NB4 (cell line): ENCODE results near the gene STK11IP.
A peak's percentile ranks its signal among the peaks of the same experiment; 100 is the strongest.

Experiments
- DNase-seq: peaks from one replicate; pipeline ENCODE4 v3.0.0; 2010; ENCODE audit warnings: low read depth
- H3K4me3 ChIP-seq: one replicate; pipeline ENCODE4 v1.5.1; 2011; ENCODE audit warnings: mild to moderate bottlenecking, low read depth, low read length, moderate library complexity
- CTCF ChIP-seq: IDR thresholded peaks from one replicate; pipeline ENCODE4 v1.5.1; 2012; ENCODE audit warnings: low read depth, low read length
- MAX ChIP-seq: IDR thresholded peaks from 2 replicates; pipeline ENCODE4 v1.6.1; 2011; ENCODE audit warnings: low read depth, low read length
- MYC ChIP-seq: IDR thresholded peaks from 2 replicates; pipeline ENCODE4 v1.6.1; 2011; ENCODE audit warnings: low read depth, low read length
- POLR2A ChIP-seq: IDR thresholded peaks from 2 replicates; pipeline ENCODE4 v1.6.1; 2011; ENCODE audit warnings: mild to moderate bottlenecking; ENCODE audit not compliant: insufficient read length; ENCODE audit errors: extremely low read depth

The STK11IP gene

GRCh38 chr2:219592736-219593135 lies 4.9 kb upstream of the STK11IP start:
- no peak overlapping the region for H3K4me3 ChIP-seq
- DNase-seq: no peak
- TF ChIP-seq POLR2A: no peak
- no peak for TF ChIP-seq MYC
- no peak for TF ChIP-seq MAX
- no peak for TF ChIP-seq CTCF

GRCh38 chr2:219593154-219593553 lies 4.5 kb upstream of the STK11IP start:
- TF ChIP-seq MYC (no peak), CTCF (no peak), MAX (no peak), POLR2A (no peak)
- H3K4me3 ChIP-seq: no peak overlapping the region
- no peak for DNase-seq

GRCh38 chr2:219595256-219595655 lies 2.4 kb upstream of the STK11IP start:
- H3K4me3 ChIP-seq: no peak overlapping the region
- TF ChIP-seq POLR2A: no peak
- TF ChIP-seq MAX: no peak
- no peak for TF ChIP-seq MYC
- TF ChIP-seq CTCF: no peak
- no peak for DNase-seq

GRCh38 chr2:219596954-219597551 lies 604 bp upstream of the STK11IP start:
- H3K4me3 ChIP-seq: peak overlapping the region; percentile 92
- DNase-seq: no peak
- TF ChIP-seq MYC: no peak
- TF ChIP-seq CTCF: no peak
- 0 out of 2 replicates have a peak, but pooled peaks have one; percentile 15 for TF ChIP-seq MAX
- no peak for TF ChIP-seq POLR2A

GRCh38 chr2:219598308-219599078 lies 836 bp downstream of the STK11IP start:
- peak overlapping the region; percentile 92 for H3K4me3 ChIP-seq
- TF ChIP-seq MAX (no peak), CTCF (no peak), POLR2A (no peak), MYC (no peak)
- no peak for DNase-seq

- DNase-seq: peak; percentile 72
- TF ChIP-seq MAX: no peak
- TF ChIP-seq CTCF: no peak
- TF ChIP-seq MYC: no peak
- TF ChIP-seq POLR2A: no peak
- no peak overlapping the region for H3K4me3 ChIP-seq
Observed at GRCh38 chr2:219603771-219604170, 6.1 kb downstream of the STK11IP start.
